C4-2B (cell line): Measurements from ENCODE around the gene PSMB5.

Experiments used
- H3K27ac ChIP-seq: fragments of 450-650 bp; 2 replicates; pipeline ENCODE4 v1.5.1; 2017
- ZFX ChIP-seq: fragments of 450-650 bp; IDR thresholded peaks from 2 replicates; pipeline ENCODE4 v1.6.1; 2017
- TF ChIP-seq, protein P1 (sequence below): fragments of 450-650 bp; conservative IDR thresholded peaks from 2 replicates; pipeline ENCODE4 v1.5.1; 2017; ENCODE audit warnings: mild to moderate bottlenecking

PSMB5 gene

DNA sequence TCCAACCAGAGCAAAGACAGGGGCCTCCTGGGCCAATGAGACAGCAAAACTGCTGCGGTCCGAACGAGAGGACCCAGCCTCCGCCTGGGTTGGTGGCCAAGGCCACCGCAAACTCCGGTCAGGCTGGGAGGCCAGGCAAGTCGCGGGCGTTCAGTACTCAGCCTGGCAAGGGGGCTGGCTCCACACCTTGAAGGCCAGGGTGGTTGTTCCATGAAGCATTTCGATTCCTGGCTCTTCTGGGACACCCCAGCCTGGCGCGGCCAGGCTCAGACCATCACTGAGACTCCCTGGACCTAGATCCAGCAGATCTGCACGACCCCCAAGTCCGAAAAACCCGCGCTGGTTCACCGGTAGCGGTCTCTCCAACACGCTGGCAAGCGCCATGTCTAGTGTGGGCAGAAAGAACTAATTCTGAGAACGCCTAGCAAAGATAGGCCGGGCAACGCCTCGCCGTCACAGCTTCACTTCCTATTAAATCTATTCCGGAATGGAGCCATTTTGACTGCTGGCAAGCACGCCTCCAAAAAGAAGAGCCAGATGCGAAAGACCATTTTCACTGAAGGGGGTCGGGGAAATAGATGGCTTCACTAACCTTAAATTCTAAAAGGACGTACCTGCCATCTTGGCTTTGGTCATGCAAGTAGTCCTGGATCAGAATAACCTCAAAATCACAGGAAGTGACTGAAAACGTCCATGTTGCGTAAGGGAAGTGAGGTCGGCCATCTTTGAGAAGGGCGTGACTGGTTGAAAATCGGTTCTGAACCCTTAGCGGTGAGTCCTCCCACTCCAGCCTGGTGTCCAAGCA lies at the start of gene PSMB5:
Gene PSMB5, minus strand, starts transcription at position 403 of the 805 bp plus-strand sequence. Its CDS starts 19 bp downstream, at position 384.
- peak within 1 kb of the TSS; percentile 99 for H3K27ac ChIP-seq
- TF ChIP-seq ZFX = peak; percentile 87
- TF ChIP-seq, protein P1, sequence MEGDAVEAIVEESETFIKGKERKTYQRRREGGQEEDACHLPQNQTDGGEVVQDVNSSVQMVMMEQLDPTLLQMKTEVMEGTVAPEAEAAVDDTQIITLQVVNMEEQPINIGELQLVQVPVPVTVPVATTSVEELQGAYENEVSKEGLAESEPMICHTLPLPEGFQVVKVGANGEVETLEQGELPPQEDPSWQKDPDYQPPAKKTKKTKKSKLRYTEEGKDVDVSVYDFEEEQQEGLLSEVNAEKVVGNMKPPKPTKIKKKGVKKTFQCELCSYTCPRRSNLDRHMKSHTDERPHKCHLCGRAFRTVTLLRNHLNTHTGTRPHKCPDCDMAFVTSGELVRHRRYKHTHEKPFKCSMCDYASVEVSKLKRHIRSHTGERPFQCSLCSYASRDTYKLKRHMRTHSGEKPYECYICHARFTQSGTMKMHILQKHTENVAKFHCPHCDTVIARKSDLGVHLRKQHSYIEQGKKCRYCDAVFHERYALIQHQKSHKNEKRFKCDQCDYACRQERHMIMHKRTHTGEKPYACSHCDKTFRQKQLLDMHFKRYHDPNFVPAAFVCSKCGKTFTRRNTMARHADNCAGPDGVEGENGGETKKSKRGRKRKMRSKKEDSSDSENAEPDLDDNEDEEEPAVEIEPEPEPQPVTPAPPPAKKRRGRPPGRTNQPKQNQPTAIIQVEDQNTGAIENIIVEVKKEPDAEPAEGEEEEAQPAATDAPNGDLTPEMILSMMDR = no peak

DNA sequence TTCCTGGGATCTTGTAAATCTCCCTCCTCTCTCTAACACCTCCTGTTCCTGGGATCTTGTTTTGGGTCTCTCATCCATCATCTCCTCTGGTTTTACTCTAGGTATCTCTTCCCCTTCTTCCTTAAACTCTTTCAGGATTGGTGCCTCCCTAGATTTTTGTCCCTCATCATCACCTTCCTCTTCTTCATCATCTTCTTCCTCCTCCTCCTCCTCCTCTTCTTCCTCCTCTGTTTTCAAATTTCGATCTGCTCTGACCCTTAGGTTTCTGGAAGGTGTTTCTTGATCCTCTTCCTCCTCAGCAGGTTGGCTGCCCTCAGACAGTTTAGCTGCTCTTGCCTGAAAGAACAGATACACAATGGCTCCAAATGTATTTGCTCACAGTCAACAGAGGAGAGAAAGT lies 45.8 kb upstream of the PSMB5 start:
- H3K27ac ChIP-seq = no peak overlapping the region
- TF ChIP-seq ZFX = no peak
- TF ChIP-seq, protein P1 = no peak

DNA sequence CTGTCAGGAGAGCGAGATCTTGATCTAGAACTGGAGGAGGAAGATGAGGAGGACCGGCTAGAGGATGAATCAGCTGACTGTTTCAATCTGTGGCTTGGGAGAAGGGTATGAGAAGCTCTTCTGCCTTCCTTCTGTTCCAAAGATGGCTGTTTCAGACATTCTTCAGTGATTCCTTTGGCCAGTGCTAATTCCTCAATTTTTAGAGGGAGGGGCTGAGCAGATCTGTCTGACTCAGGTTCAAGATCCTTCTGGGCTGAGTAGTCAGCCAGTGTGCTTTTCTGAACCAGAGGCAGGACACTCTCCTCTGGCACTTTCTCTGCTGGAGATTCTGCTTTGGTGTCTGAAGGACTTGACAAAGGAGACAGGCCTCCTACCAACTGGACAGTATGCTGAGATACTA lies 45.0 kb upstream of the PSMB5 start:
- no peak overlapping the region for H3K27ac ChIP-seq
- TF ChIP-seq, protein P1 = no peak
- TF ChIP-seq ZFX = no peak

DNA sequence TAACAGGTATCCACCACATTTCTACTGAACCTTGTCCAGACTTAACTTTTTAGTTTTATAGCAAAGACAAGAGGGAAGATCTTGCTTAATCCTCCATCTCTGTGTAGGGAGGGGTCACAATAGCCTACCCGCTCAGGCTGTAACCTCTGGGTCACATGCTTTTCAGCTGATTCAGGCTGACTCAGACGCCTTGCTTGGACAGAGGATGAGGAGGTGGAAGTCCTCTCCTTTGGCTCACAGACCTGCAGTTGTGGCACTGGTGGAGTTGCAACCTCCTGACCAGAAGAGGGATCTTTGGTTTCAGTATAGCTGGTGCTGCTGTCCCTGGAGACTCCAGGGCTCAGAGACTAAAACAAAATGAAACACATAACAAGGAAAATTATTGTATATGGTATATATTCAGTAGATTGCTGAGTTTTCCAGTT lies 44.0 kb upstream of the PSMB5 start:
- TF ChIP-seq, protein P1 = no peak
- TF ChIP-seq ZFX = no peak
- H3K27ac ChIP-seq = no peak overlapping the region

DNA sequence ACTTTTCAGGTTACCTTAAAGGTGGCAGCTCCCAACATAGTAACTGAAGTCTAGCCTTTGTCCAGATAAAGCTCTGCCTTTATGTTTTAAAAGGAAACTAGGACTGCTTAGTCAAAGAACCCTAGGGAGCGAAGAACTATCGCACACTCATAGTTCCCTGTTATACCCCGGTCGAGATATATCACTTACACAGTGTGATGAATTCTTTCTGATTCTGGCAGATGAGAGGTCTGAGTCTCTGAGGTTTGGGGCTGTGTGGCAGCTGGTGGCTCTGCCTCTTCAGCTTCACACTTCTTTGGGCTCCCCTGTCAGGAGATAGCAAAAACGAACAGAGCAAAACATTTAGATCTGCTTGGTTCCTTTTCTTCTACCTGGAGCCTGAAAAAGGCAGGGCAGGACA lies 43.3 kb upstream of the PSMB5 start:
- TF ChIP-seq, protein P1 = no peak
- TF ChIP-seq ZFX = no peak
- H3K27ac ChIP-seq = no peak overlapping the region

DNA sequence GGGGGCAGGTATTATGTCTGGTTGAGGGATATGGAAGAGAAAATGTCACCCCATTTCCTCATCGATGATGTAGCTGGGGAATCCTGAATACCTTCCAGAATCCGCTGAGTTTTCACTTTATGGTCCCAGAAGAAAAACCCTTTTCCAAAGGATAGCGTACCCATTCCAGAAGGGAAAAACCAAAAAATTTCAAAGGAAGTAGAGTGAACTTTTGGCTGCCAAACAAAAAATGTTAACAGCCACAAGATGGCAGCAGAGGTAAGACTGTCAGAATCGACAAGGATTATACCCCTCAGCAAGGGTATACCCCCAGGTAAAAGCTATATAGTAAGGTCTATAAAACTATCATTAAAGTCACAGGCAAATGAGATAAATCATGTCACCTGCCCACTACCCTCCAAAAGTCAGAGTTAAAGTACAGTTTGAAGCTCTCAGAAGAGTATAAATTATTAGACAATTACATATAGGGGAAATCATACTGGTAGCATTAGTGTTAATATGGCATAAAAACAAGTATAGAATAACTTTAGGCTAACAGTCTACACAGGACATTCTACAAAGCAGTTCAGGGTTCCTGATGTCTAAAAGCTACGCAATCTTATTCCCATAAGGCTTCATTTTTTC lies 42.2 kb upstream of the PSMB5 start:
- no peak overlapping the region for H3K27ac ChIP-seq
- TF ChIP-seq, protein P1 = peak; percentile 79
- no peak for TF ChIP-seq ZFX

DNA sequence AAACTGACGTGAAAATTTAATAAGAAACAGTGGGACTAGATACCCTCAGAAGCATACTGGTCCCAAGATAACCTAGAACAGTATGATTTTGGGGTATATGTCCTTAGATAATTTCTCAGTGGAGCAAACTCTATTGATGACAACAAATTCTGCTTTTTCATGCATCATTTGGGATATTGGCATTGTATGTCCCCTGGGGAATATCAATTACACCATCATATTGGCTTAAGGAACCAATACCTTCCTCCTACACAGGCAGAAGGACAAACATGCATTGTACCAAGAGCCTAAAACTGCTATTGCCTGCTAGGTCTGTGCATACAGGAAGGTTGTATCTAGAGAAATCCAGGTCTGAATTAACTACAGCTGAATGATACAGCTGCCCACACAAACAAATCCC lies 40.2 kb upstream of the PSMB5 start:
- TF ChIP-seq, protein P1 = no peak
- no peak for TF ChIP-seq ZFX
- H3K27ac ChIP-seq = no peak overlapping the region
